Jurkat, Clone E6-1 (cell line): ENCODE results near the gene POLE2.
"Not testable (repeated sequence)": the region's sequence is repeated elsewhere in the genome, so short reads cannot be mapped to it uniquely, and the experiment has no call there.

ENCODE experiments used
- DNase-seq: peaks from one replicate; pipeline ENCODE4 v3.0.0-alpha.2; 2011; ENCODE audit warnings: low read depth, low spot score
- H3K4me3 ChIP-seq: 2 replicates; pipeline ENCODE4 v1.5.1; 2011; ENCODE audit warnings: mild to moderate bottlenecking, low read length, control low read depth, moderate library complexity

Gene POLE2

DNA sequence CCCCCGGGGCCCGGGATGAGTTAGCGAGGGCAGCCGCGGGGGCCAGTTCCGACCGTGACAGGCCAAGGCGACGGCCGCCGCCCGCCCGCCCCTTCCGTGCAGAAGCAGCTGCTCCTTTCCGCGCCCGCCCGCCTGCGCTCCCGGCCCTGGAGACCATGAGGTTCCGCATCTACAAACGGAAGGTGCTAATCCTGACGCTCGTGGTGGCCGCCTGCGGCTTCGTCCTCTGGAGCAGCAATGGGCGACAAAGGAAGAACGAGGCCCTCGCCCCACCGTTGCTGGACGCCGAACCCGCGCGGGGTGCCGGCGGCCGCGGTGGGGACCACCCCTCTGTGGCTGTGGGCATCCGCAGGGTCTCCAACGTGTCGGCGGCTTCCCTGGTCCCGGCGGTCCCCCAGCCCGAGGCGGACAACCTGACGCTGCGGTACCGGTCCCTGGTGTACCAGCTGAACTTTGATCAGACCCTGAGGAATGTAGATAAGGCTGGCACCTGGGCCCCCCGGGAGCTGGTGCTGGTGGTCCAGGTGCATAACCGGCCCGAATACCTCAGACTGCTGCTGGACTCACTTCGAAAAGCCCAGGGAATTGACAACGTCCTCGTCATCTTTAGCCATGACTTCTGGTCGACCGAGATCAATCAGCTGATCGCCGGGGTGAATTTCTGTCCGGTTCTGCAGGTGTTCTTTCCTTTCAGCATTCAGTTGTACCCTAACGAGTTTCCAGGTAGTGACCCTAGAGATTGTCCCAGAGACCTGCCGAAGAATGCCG is 66.7 kb downstream of the POLE2 start:
- H3K4me3 ChIP-seq = peak overlapping the region; percentile 74
- DNase-seq = no peak

DNA sequence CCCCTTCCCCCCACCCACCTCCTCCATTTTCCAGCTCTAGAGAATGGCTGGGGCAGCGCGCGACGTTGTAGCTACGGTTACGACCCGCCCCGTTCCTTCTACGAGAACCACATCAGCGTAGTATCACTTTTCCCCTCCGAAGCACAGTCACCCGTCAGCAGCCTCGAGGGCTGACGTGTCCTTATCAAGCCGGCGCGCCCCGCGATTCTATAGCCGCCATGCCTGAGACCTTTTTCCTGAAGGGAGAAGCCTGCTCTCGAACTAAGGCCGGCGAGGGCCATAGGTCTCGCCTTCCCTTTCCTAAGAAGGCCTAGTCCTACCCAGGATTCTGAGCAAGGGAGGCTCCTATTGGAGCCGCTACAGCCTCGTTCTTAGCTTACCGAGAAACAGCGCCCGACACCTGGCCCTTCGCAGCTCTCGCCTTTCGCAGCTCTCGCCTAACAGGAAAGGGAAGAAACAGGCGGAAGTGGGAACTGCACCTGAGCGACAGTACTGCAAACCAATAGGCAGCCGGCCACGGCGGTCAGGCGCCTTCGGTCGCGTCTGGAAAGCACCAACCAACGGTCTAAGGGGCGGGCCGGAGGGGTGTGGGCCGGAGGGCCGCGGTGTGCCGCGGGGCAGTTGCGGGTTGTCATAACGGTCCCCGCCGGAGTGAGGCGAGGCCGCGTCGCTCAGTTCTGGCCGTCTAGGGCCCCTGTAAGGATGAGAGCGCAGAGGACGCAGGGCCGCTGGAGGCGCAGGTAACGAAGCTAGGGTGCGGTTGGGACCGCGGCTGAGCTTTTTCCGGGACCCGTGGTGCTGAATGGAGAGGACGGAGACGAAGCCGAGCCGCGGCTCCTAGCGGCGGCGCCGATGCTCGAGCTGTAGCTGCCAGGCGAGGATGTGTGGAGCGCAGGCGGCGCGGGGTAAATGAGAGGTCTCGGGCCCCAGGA is 67.6 kb downstream of the POLE2 start, which contains the start of the genes MGAT2 and RPL36AL:
TSS of gene MGAT2 (plus strand) at position 618 of the 932 bp plus-strand sequence. CDS start 470 bp downstream, outside the sequence.
TSS of gene RPL36AL (minus strand) at position 445 of the 932 bp plus-strand sequence. CDS start 1,522 bp downstream, outside the sequence.
- DNase-seq = peak; percentile 97

DNA sequence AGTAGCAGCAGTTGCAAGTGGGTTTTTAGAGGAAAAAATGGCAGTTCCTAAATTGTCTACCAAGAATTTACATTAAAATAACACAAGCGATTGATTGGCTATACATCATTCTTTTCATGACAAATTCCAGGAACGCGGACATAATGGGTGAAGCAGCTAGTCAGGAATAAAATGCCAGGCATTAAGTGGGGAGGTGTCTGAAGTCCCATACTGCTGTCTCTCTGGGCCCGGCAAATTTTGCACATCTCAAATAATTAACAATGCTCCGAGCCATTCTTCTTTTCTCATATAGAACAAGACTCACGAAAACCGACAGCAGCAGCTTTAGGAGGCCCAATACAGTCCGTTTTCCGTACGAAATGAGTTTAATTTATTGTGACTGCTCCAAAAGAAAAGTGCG is 68.3 kb downstream of the POLE2 start:
- no peak for DNase-seq
- peak overlapping the region; percentile 74 for H3K4me3 ChIP-seq

More for the DNA sequence above, 67.6 kb downstream of the POLE2 start, which contains the start of the genes MGAT2 and RPL36AL:
- peak within 1 kb of the TSS; percentile 74 for H3K4me3 ChIP-seq

GRCh38 chr14:49619273-49619672 is 68.7 kb downstream of the POLE2 start:
- not testable (repeated sequence) for DNase-seq
- peak overlapping the region; percentile 74 for H3K4me3 ChIP-seq

GRCh38 chr14:49617852-49618519 is 70.0 kb downstream of the POLE2 start:
- no peak overlapping the region for H3K4me3 ChIP-seq
- no peak for DNase-seq

GRCh38 chr14:49615776-49616175 is 72.2 kb downstream of the POLE2 start:
- DNase-seq = no peak
- H3K4me3 ChIP-seq = no peak overlapping the region

- DNase-seq = no peak
- H3K4me3 ChIP-seq = no peak overlapping the region
Measured at GRCh38 chr14:49614196-49614595, 73.8 kb downstream of the POLE2 start.

- no peak overlapping the region for H3K4me3 ChIP-seq
Measured at GRCh38 chr14:49612671-49613070, 75.3 kb downstream of the POLE2 start.

DNA sequence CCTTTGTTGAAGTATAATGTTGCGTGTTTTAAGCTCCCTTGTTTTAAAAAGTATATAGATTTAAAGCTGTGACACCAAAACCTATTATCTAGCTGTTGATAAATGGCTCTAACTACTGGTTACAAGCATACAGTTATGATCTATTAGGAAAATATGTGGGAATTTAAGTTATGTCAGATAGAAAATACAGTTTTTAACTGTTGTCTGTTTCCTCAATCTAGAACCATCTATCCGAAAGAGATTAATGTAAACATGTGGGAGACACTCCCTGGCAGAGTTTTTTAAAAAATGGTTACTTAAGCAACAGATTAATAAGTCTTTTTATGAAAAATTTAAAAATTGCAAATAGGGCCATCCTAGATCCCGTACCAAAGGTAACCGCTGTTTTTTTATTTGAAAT is 75.8 kb downstream of the POLE2 start:
- no peak for DNase-seq
- no peak overlapping the region for H3K4me3 ChIP-seq

More at GRCh38 chr14:49612671-49613070, 75.3 kb downstream of the POLE2 start:
- no peak for DNase-seq

DNA sequence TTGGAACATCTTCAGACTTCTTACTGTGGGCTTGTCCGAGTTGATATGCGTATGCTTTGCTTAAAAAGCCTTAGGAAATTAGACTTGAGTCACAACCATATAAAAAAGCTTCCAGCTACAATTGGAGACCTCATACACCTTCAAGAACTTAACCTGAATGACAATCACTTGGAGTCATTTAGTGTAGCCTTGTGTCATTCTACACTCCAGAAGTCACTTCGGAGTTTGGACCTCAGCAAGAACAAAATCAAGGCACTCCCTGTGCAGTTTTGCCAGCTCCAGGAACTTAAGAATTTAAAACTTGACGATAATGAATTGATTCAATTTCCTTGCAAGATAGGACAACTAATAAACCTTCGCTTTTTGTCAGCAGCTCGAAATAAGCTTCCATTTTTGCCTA is 80.4 kb downstream of the POLE2 start:
- no peak for DNase-seq
- H3K4me3 ChIP-seq = no peak overlapping the region

DNA sequence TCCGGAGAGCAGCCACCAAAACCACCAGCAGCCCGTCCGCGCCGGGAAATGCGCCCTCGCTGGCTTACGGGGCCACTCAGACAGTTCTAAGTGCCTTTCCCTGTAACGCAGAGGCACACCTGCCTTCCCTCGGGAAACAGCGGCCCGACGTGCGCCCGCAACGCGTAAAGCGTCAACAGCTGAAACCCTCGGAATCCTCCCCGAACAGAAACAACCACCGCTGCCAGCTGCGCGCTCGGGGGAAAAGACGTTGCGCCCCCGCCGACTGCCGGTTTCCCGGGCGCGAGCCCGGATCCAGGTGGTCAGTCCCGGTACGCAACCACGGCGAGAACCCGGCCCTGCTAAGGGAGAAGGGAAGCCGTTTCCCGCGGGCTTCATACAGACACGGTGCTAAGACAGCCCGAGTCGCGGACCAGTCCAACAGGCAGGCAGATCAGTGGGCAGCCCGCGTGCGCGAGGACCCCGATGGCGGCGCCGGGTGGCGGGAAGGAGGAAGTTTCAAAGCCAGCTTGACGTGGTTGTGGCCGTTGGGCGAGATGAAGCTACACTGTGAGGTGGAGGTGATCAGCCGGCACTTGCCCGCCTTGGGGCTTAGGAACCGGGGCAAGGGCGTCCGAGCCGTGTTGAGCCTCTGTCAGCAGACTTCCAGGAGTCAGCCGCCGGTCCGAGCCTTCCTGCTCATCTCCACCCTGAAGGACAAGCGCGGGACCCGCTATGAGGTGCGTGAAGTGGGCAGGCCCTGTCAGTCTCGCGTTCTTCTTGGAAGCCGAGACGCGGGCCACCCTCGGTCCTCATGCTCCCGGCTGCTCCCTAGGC is 89.3 kb downstream of the POLE2 start, which contains the start of gene LRR1:
TSS of gene LRR1 (plus strand) at position 456 of the 816 bp plus-strand sequence. CDS start at position 537, 81 bp downstream.
- DNase-seq = peak; percentile 83
- peak within 1 kb of the TSS; percentile 98 for H3K4me3 ChIP-seq

DNA sequence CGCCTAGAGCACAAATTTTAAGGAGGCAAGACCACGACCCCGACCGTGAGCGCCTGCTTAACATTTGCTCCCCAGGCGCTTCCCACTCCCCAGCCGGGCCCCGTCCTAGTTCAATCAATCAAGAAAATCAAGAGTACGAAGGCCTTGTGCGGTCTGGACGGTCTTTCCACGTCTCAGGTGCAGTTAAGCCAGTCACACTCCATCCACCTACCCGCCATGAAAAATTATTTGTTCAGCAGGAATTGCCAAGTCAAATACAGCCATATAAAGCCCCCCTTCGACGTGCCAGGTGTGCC is 89.9 kb downstream of the POLE2 start:
- peak overlapping the region; percentile 98 for H3K4me3 ChIP-seq
- no peak for DNase-seq

GRCh38 chr14:49594347-49595091 is 93.5 kb downstream of the POLE2 start:
- H3K4me3 ChIP-seq = no peak overlapping the region
- DNase-seq = peak; percentile 48
